ENCODE data around the gene PM20D1. TPM values are rescaled to one million over a fixed set of nuclear protein-coding genes. Genes with fewer than 3 reads are reported as not detected.

Gene PM20D1
- polyA plus RNA-seq, 1 donor from 2014 or later: not detected

GRCh38 chr1:205782627-205783432 is 67.1 kb downstream of the PM20D1 start:
- H3K27ac ChIP-seq (ENCODE audit: low read length): no peak overlapping the region
- H3K4me2 ChIP-seq (ENCODE audit: low read length): no peak overlapping the region
- no peak overlapping the region for H2AFZ ChIP-seq (ENCODE audit: low read depth, low read length)
- H3K9me2 ChIP-seq (ENCODE audit: insufficient read depth, low read length): no peaks in the 10 kb centered on the region
- H4K20me1 ChIP-seq (ENCODE audit: insufficient read depth): no peaks in the 10 kb centered on the region
- no peak overlapping the region for H3K9ac ChIP-seq (ENCODE audit: low read length)
- H3F3A ChIP-seq (ENCODE audit: insufficient read depth, low read length, poor library complexity, severe bottlenecking): no peaks in the 10 kb centered on the region
- no peaks in the 10 kb centered on the region for H3K27me3 ChIP-seq (ENCODE audit: insufficient read depth, low read depth, low read length)
- TF ChIP-seq SMC3 (conservative IDR thresholded peaks at IDR 0.05; ENCODE audit: poor library complexity): no peak
- TF ChIP-seq CTCF (IDR thresholded peaks at IDR 0.05; ENCODE audit: poor library complexity, severe bottlenecking): no peak
- TF ChIP-seq POLR2AphosphoS5 (IDR thresholded peaks at IDR 0.05): no peak
- TF ChIP-seq RAD21 (conservative IDR thresholded peaks at IDR 0.05): no peak
- TF ChIP-seq EP300 (conservative IDR thresholded peaks at IDR 0.05; ENCODE audit: poor library complexity, severe bottlenecking): no peak
- no peak for TF ChIP-seq EZH2 (IDR thresholded peaks at IDR 0.05; ENCODE audit: borderline replicate concordance, insufficient read depth, low read length, poor library complexity, severe bottlenecking)
- TF ChIP-seq, protein P1, sequence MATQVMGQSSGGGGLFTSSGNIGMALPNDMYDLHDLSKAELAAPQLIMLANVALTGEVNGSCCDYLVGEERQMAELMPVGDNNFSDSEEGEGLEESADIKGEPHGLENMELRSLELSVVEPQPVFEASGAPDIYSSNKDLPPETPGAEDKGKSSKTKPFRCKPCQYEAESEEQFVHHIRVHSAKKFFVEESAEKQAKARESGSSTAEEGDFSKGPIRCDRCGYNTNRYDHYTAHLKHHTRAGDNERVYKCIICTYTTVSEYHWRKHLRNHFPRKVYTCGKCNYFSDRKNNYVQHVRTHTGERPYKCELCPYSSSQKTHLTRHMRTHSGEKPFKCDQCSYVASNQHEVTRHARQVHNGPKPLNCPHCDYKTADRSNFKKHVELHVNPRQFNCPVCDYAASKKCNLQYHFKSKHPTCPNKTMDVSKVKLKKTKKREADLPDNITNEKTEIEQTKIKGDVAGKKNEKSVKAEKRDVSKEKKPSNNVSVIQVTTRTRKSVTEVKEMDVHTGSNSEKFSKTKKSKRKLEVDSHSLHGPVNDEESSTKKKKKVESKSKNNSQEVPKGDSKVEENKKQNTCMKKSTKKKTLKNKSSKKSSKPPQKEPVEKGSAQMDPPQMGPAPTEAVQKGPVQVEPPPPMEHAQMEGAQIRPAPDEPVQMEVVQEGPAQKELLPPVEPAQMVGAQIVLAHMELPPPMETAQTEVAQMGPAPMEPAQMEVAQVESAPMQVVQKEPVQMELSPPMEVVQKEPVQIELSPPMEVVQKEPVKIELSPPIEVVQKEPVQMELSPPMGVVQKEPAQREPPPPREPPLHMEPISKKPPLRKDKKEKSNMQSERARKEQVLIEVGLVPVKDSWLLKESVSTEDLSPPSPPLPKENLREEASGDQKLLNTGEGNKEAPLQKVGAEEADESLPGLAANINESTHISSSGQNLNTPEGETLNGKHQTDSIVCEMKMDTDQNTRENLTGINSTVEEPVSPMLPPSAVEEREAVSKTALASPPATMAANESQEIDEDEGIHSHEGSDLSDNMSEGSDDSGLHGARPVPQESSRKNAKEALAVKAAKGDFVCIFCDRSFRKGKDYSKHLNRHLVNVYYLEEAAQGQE (IDR thresholded peaks at IDR 0.05; ENCODE audit: borderline replicate concordance): no peak
- H3K4me3 ChIP-seq (ENCODE audit: low read length): no peak overlapping the region
- no peaks in the 10 kb centered on the region for H3K36me3 ChIP-seq (ENCODE audit: insufficient read depth, low read length)
- H3K79me2 ChIP-seq (replicated peaks; ENCODE audit: insufficient read depth, low read length): no peaks in the 10 kb centered on the region
- no peaks in the 10 kb centered on the region for H3K9me3 ChIP-seq (ENCODE audit: low read length)

DNA sequence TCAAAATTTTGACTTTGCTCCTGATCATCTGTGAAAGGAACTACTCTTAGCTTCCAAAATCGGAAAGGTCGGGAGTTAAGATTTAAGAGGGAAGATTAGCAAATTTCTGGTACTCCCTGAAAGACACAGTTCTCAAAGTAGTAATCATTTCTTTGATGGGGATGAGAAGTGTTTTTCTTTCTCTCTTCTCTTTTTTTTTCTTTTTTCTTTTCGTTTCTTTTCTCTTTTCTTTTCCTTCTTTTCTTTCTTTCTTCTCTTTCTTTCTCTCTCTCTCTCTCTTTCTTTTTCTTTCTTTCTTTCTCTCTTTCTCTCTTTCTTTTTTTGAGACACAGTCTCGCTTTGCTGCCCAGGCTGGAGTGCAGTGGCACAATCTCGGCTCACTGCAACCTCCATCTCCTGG is 69.6 kb downstream of the PM20D1 start:
- TF ChIP-seq TAF1 (IDR thresholded peaks at IDR 0.05; ENCODE audit: low read depth) (no peak), RAD21 (conservative IDR thresholded peaks at IDR 0.05) (no peak), CTCF (IDR thresholded peaks at IDR 0.05; ENCODE audit: poor library complexity, severe bottlenecking) (no peak), EP300 (conservative IDR thresholded peaks at IDR 0.05; ENCODE audit: poor library complexity, severe bottlenecking) (no peak), SMC3 (conservative IDR thresholded peaks at IDR 0.05; ENCODE audit: poor library complexity) (no peak), MXI1 (conservative IDR thresholded peaks at IDR 0.05; ENCODE audit: poor library complexity, severe bottlenecking) (no peak), EZH2 (IDR thresholded peaks at IDR 0.05; ENCODE audit: borderline replicate concordance, insufficient read depth, low read length, poor library complexity, severe bottlenecking) (no peak), POLR2AphosphoS5 (IDR thresholded peaks at IDR 0.05) (no peak)
- TF ChIP-seq, protein P1 (IDR thresholded peaks at IDR 0.05; ENCODE audit: borderline replicate concordance): no peak
- Histone ChIP-seq H3F3A (ENCODE audit: insufficient read depth, low read length, poor library complexity, severe bottlenecking) (no peaks in the 10 kb centered on the region), H2AFZ (ENCODE audit: low read depth, low read length) (no peak overlapping the region), H3K9ac (ENCODE audit: low read length) (no peak overlapping the region), H3K27me3 (ENCODE audit: insufficient read depth, low read depth, low read length) (peaks cover 9% of the 10 kb centered on the region), H4K20me1 (ENCODE audit: insufficient read depth) (no peaks in the 10 kb centered on the region), H3K4me2 (ENCODE audit: low read length) (no peak overlapping the region), H3K9me2 (ENCODE audit: insufficient read depth, low read length) (no peaks in the 10 kb centered on the region), H3K4me3 (ENCODE audit: low read length) (no peak overlapping the region), H3K27ac (ENCODE audit: low read length) (no peak overlapping the region), H3K9me3 (ENCODE audit: low read length) (no peaks in the 10 kb centered on the region), H3K79me2 (replicated peaks; ENCODE audit: insufficient read depth, low read length) (no peaks in the 10 kb centered on the region), H3K36me3 (ENCODE audit: insufficient read depth, low read length) (no peaks in the 10 kb centered on the region)

All from neural cell (in vitro differentiated cells).